ENCODE measurements around the gene CCNL2. TPM values are rescaled to one million over a fixed set of nuclear protein-coding genes. Genes with fewer than 3 reads are reported as not detected.
"Not testable (repeated sequence)": the region's sequence is repeated elsewhere in the genome, so short reads cannot be mapped to it uniquely, and the experiment has no call there.

The CCNL2 gene
- total RNA-seq, 1 donor from 2014 or later, result 45.7 TPM

GRCh38 chr1:1406101-1406820 lies 7.1 kb upstream of the CCNL2 start:
- DNase-seq (peak; percentile 28), ATAC-seq (ENCODE audit: poor library complexity) (peak; percentile 2)
- intact Hi-C loops (cut with DNase I), result no loop called here

- ATAC-seq (ENCODE audit: poor library complexity) (no peak), DNase-seq (no peak)
- intact Hi-C loops (cut with DNase I), result no loop called here
These were observed 4.5 kb upstream of the CCNL2 start for GRCh38 chr1:1403653-1404052.

- DNase-seq; ATAC-seq (ENCODE audit: poor library complexity); intact Hi-C loops (cut with DNase I): not testable (repeated sequence)
These were observed 3.8 kb upstream of the CCNL2 start for GRCh38 chr1:1402901-1403392.

- DNase-seq (no peak), ATAC-seq (ENCODE audit: poor library complexity) (no peak)
- intact Hi-C loops (cut with DNase I), result no loop called here
These were observed 3.2 kb upstream of the CCNL2 start for GRCh38 chr1:1402072-1402900.

- ATAC-seq (ENCODE audit: poor library complexity), result no peak
These were observed 2.4 kb upstream of the CCNL2 start for GRCh38 chr1:1401457-1402010.

GRCh38 chr1:1400576-1401456 lies 1.7 kb upstream of the CCNL2 start:
- DNase-seq, result no peak
- intact Hi-C loops (cut with DNase I), result no loop called here
- ATAC-seq (ENCODE audit: poor library complexity), result no peak

More at GRCh38 chr1:1401457-1402010, 2.4 kb upstream of the CCNL2 start:
- DNase-seq, result no peak
- intact Hi-C loops (cut with DNase I), result no loop called here

GRCh38 chr1:1399872-1400575 lies 889 bp upstream of the CCNL2 start:
- peak; percentile 1 for ATAC-seq (ENCODE audit: poor library complexity)
- DNase-seq, result no peak
- intact Hi-C loops (cut with DNase I), result no loop called here

- intact Hi-C loops (cut with DNase I), result no loop called here
- peak; percentile 0 for ATAC-seq (ENCODE audit: poor library complexity)
These were observed 403 bp downstream of the CCNL2 start for GRCh38 chr1:1398677-1399186.

GRCh38 chr1:1397839-1398523 lies 1.2 kb downstream of the CCNL2 start:
- intact Hi-C loops (cut with DNase I), result no loop called here
- no peak for ATAC-seq (ENCODE audit: poor library complexity)
- no peak for DNase-seq

More at GRCh38 chr1:1398677-1399186, 403 bp downstream of the CCNL2 start:
- no peak for DNase-seq

- DNase-seq (no peak), ATAC-seq (ENCODE audit: poor library complexity) (no peak)
- intact Hi-C loops (cut with DNase I), result no loop called here
These were observed 4.0 kb downstream of the CCNL2 start for GRCh38 chr1:1395166-1395565.

GRCh38 chr1:1394116-1394515 lies 5.0 kb downstream of the CCNL2 start:
- ATAC-seq (ENCODE audit: poor library complexity) (no peak), DNase-seq (no peak)
- intact Hi-C loops (cut with DNase I), result no loop called here

- no peak for ATAC-seq (ENCODE audit: poor library complexity)
- intact Hi-C loops (cut with DNase I), result no loop called here
These were observed 5.7 kb downstream of the CCNL2 start for GRCh38 chr1:1393428-1393827.

GRCh38 chr1:1393014-1393413 lies 6.1 kb downstream of the CCNL2 start:
- no peak for DNase-seq
- no peak for ATAC-seq (ENCODE audit: poor library complexity)
- intact Hi-C loops (cut with DNase I), result no loop called here

More at GRCh38 chr1:1393428-1393827, 5.7 kb downstream of the CCNL2 start:
- no peak for DNase-seq

- DNase-seq, result peak; percentile 24
These were observed 7.9 kb downstream of the CCNL2 start for GRCh38 chr1:1391225-1391624.

GRCh38 chr1:1390675-1391074 lies 8.5 kb downstream of the CCNL2 start:
- DNase-seq (peak; percentile 21), ATAC-seq (ENCODE audit: poor library complexity) (no peak)
- intact Hi-C loops (cut with DNase I), result no loop called here

More at GRCh38 chr1:1391225-1391624, 7.9 kb downstream of the CCNL2 start:
- intact Hi-C loops (cut with DNase I), result no loop called here
- no peak for ATAC-seq (ENCODE audit: poor library complexity)

GRCh38 chr1:1388078-1388472 lies 11.1 kb downstream of the CCNL2 start:
- DNase-seq (no peak), ATAC-seq (ENCODE audit: poor library complexity) (no peak)
- intact Hi-C loops (cut with DNase I), result no loop called here
